ENCODE results near the gene MARK3. TPM values are rescaled to one million over a fixed set of nuclear protein-coding genes. Genes with fewer than 3 reads are reported as not detected.
A peak's percentile ranks its signal among the peaks of the same experiment; 100 is the strongest.

Gene MARK3
- total and polyA plus RNA-seq, 2 of the 13 experiments (the other 11 are each of a cell fraction or from before 2014, with no cell fraction given): 47.7 to 56.6 TPM

- TF ChIP-seq ZNF768 (CRISPR knock-in tag; IDR thresholded peaks at IDR 0.05) (no peak), ZNF773 (CRISPR knock-in tag; IDR thresholded peaks at IDR 0.05; ENCODE audit: borderline replicate concordance) (no peak), STAG1 (CRISPR knock-in tag; IDR thresholded peaks at IDR 0.05) (peak; percentile 81), ZBTB7B (CRISPR knock-in tag; IDR thresholded peaks at IDR 0.05) (no peak), ZNF225 (CRISPR knock-in tag; IDR thresholded peaks at IDR 0.05) (no peak), ELF3 (CRISPR knock-in tag; IDR thresholded peaks at IDR 0.05) (peak; percentile 34; the same call in 1 of the 2 replicates), MIXL1 (CRISPR knock-in tag; IDR thresholded peaks at IDR 0.05) (0 out of 2 replicates have a peak, but pooled peaks have one; percentile 21), ZGPAT (CRISPR knock-in tag; IDR thresholded peaks at IDR 0.05) (0 out of 2 replicates have a peak, but pooled peaks have one; percentile 34), SYNCRIP (IDR thresholded peaks at IDR 0.05; ENCODE audit: insufficient read depth, low read depth, low read length) (no peak), ZNF264 (CRISPR knock-in tag; IDR thresholded peaks at IDR 0.05) (no peak), ZNF777 (CRISPR knock-in tag; IDR thresholded peaks at IDR 0.05) (no peak), SALL1 (CRISPR knock-in tag; IDR thresholded peaks at IDR 0.05) (0 out of 2 replicates have a peak, but pooled peaks have one; percentile 16), ATF6 (CRISPR knock-in tag; conservative IDR thresholded peaks at IDR 0.05) (no peak), KMT2A (CRISPR knock-in tag; IDR thresholded peaks at IDR 0.05) (0 out of 2 replicates have a peak, but pooled peaks have one; percentile 28), ZNF616 (CRISPR knock-in tag; IDR thresholded peaks at IDR 0.05; ENCODE audit: low read depth) (no peak), ARID5B (CRISPR knock-in tag; IDR thresholded peaks at IDR 0.05) (0 out of 2 replicates have a peak, but pooled peaks have one; percentile 30), PLRG1 (conservative IDR thresholded peaks at IDR 0.05) (no peak)
- TF ChIP-seq, protein P1, sequence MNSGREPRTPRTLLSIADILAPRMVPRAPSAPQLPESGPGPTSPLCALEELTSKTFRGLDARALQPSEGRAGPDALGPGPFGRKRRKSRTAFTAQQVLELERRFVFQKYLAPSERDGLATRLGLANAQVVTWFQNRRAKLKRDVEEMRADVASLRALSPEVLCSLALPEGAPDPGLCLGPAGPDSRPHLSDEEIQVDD (CRISPR knock-in tag; IDR thresholded peaks at IDR 0.05; ENCODE audit: borderline replicate concordance): no peak
- TF ChIP-seq, protein P2, sequence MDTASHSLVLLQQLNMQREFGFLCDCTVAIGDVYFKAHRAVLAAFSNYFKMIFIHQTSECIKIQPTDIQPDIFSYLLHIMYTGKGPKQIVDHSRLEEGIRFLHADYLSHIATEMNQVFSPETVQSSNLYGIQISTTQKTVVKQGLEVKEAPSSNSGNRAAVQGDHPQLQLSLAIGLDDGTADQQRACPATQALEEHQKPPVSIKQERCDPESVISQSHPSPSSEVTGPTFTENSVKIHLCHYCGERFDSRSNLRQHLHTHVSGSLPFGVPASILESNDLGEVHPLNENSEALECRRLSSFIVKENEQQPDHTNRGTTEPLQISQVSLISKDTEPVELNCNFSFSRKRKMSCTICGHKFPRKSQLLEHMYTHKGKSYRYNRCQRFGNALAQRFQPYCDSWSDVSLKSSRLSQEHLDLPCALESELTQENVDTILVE (CRISPR knock-in tag; IDR thresholded peaks at IDR 0.05): peak; percentile 41; the same call in 1 of the 2 replicates
- TF ChIP-seq, protein P3, sequence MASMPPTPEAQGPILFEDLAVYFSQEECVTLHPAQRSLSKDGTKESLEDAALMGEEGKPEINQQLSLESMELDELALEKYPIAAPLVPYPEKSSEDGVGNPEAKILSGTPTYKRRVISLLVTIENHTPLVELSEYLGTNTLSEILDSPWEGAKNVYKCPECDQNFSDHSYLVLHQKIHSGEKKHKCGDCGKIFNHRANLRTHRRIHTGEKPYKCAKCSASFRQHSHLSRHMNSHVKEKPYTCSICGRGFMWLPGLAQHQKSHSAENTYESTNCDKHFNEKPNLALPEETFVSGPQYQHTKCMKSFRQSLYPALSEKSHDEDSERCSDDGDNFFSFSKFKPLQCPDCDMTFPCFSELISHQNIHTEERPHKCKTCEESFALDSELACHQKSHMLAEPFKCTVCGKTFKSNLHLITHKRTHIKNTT (CRISPR knock-in tag; IDR thresholded peaks at IDR 0.05): no peak
These were observed 115.2 kb downstream of the MARK3 start (continued) for GRCh38 chr14:103500148-103500990.
